GM12891 (cell line): ENCODE results near the gene LRRC8A.

ENCODE experiments used
- POLR2A ChIP-seq: IDR thresholded peaks from 2 replicates; pipeline ENCODE4 v1.6.1; 2011; ENCODE audit warnings: low read depth, low read length, control low read depth
- POLR2AphosphoS5 ChIP-seq: IDR thresholded peaks from 2 replicates; pipeline ENCODE4 v1.6.1; 2011; ENCODE audit warnings: low read depth, low read length, control low read depth
- POU2F2 ChIP-seq: IDR thresholded peaks from 2 replicates; pipeline ENCODE4 v1.6.1; 2011; ENCODE audit warnings: low read depth, mild to moderate bottlenecking, control low read depth, low read length, moderate library complexity
- TAF1 ChIP-seq: IDR thresholded peaks from 2 replicates; pipeline ENCODE4 v1.6.1; 2011; ENCODE audit warnings: low read depth, low read length, control low read depth

DNA sequence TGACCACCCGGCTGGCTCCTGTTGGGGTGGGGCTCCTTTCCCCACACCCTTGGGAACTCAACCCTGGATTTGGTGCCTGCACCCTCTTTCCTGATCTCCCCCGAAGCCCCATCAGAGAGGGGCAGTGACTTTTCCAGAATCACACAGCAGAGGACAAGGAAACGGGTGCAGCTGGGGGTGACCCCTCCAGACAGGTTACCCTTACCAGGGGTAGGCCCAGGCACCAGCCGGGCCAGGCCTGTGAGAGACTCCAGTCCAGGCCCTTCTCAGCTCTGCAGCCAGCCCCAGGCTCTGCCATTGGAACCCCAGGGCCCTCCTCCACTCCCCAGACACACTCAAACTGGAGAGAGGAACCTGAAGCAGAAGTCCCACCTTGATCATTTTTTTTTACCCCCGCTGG, 19.9 kb downstream of the LRRC8A start:
- TF ChIP-seq POLR2AphosphoS5: no peak
- no peak for TF ChIP-seq POU2F2
- no peak for TF ChIP-seq POLR2A
- TF ChIP-seq TAF1: no peak
